Measurements from ENCODE around the gene ITPA.

Gene ITPA

DNA sequence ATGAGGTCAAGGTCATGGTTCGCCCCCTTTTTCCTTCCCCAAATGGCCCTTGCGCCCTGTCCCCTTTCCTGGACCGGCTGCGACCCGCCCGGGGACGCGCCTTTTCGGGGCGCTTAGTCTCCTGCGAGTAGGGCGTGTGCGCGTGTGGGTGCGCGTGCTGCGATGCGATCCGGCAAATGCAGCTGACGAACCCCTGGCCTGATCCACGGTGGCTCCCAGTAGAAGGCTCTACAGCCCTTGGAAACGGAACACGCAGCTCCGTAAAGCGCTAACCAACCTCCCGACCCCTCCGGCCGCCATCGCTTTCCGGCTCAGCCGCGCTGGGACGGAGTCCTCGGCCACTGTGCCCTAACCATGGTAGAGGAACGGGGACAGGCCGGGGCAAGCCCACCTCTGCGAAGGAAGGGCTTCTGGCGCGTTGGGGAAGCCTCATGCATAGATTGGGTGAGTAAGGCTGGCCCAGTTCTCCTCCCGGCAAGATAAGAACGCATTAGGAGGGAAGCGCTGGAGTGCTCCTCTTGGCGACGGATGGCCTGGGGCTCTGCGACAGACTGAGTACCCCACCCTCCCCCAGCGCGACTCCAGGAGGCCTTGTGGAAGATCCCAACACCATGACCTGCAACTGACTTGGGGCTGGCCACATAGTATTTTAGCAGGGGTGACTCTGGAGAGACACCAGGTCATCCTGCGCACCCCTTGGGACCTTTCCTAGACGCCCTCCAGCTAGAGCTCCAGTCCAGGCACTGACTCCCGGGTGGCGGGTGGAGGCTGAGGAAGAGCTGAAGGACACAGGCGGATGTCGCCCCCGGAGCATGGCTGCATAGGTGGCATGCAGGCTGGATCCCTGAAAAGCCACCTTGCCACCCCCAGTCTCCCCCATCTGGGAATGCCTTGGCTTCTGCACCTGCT, 30.8 kb downstream of the ITPA start:
- DNase-seq (ENCODE audit: low spot score): peak; percentile 61
- TF ChIP-seq, protein P1, sequence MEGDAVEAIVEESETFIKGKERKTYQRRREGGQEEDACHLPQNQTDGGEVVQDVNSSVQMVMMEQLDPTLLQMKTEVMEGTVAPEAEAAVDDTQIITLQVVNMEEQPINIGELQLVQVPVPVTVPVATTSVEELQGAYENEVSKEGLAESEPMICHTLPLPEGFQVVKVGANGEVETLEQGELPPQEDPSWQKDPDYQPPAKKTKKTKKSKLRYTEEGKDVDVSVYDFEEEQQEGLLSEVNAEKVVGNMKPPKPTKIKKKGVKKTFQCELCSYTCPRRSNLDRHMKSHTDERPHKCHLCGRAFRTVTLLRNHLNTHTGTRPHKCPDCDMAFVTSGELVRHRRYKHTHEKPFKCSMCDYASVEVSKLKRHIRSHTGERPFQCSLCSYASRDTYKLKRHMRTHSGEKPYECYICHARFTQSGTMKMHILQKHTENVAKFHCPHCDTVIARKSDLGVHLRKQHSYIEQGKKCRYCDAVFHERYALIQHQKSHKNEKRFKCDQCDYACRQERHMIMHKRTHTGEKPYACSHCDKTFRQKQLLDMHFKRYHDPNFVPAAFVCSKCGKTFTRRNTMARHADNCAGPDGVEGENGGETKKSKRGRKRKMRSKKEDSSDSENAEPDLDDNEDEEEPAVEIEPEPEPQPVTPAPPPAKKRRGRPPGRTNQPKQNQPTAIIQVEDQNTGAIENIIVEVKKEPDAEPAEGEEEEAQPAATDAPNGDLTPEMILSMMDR (conservative IDR thresholded peaks at IDR 0.05; ENCODE audit: low read depth): no peak
- POLR2A ChIA-PET (ENCODE audit: low non-redundant PET): interaction anchor here (0.7 to 1.7 kb wide), 3 partner anchors 32 to 664 kb away, joined by 3 to 5 read pairs (median 4); partner anchors contain the start of gene ITPA
- CTCF ChIA-PET: interaction anchor here (0.9 to 1.1 kb wide), 2 partner anchors 10 to 37 kb away, joined by 3 to 5 read pairs; no protein-coding TSS in a partner anchor
- peak overlapping the region; percentile 87 for H3K27ac ChIP-seq

DNA sequence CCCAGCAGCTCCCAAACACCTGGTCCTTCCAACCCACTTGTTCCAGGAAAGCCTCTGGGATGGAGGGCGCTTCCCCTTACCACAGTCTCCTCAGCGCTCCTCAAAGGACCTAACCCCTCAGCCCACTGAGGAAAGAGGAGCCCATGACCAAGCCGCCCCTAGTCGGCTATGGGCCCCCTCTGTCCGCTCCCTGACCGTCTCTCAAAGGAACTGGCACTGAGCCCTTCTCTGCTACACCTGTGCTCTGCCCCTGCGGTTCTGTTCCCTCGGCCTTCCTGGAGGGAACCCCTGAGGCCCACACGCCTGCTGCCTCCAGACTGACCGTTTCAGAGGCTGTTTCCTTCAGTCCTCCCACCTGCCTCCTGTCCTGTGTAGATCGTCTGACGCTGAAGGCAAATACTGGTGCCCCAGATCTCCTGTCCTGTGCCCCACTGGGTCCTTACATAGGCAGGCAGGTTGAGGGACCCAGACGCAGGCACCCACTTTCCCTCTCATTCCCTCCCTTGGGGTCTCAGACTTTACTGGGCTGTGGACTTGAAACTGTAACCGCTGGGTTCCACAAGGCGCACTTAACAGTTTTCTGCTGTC, 31.6 kb downstream of the ITPA start:
- TF ChIP-seq, protein P1 (conservative IDR thresholded peaks at IDR 0.05; ENCODE audit: low read depth): no peak
- H3K27ac ChIP-seq: peak overlapping the region; percentile 87
- DNase-seq (ENCODE audit: low spot score): no peak
- POLR2A ChIA-PET (ENCODE audit: low non-redundant PET): no interaction called here
- CTCF ChIA-PET: no interaction called here

GRCh38 chr20:3242172-3242692, 32.9 kb downstream of the ITPA start:
- ChIA-PET CTCF (no interaction called here), POLR2A (ENCODE audit: low non-redundant PET) (no interaction called here)
- TF ChIP-seq, protein P1 (conservative IDR thresholded peaks at IDR 0.05; ENCODE audit: low read depth): no peak
- H3K27ac ChIP-seq: peak overlapping the region; percentile 34; the same call in 1 of the 2 replicates
- DNase-seq (ENCODE audit: low spot score): no peak

DNA sequence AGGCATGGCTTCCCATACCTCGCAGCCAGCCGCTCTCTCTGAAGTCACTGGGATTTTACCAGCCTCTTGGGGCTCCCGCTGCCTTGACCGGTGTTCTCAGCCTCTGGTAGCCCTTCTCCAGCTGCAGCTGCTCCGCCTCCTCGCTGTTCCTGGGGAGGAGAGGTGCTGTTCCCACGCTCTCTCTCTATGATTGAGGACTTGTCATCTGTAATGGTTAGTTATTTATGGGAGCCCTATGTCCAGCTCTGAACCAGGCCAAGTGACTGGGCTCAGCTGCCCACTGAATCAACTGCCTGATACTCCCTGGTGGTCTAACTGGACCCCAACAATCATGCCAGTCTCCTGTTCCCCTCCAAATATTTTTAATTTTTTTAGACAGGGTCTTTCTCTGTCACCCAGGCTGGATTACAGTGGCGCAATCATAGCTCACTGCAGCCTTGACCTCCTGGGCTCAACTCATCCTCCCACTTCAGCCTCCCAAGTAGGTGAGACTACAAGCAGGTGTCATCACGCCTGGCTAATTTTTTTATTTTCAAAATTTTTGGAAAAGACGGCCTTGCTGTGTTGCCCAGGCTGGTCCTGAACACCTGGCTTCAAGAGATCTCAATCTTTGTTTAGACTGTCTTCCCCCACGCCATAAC, 34.5 kb downstream of the ITPA start:
- CTCF ChIA-PET: no interaction called here
- TF ChIP-seq, protein P1 (conservative IDR thresholded peaks at IDR 0.05; ENCODE audit: low read depth): no peak
- DNase-seq (ENCODE audit: low spot score): no peak
- H3K27ac ChIP-seq: no peak overlapping the region
- POLR2A ChIA-PET (ENCODE audit: low non-redundant PET): no interaction called here

DNA sequence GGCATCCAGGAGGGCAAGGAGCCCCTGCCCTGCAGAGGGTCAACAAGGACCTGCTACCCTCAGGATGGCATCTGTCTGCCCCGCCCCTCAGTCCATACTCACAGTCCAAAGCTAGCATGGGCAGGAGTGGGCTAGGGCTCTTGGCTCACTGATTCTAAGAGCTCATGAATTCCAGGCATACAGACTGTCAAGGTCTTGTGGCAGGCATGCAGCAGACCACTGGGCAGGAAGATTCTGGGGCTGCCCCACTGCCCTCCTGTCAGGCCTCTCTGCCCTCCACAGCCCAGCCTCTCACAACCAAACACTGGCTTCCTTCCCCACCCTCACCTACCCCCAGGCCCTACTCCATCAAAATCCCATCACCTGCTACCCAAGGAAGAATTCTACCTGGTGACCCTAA, 35.3 kb downstream of the ITPA start:
- ChIA-PET POLR2A (ENCODE audit: low non-redundant PET) (interaction anchor here (0.5 to 1.1 kb wide), 2 partner anchors 9 to 24 kb away, joined by 3 read pairs; no protein-coding TSS in a partner anchor), CTCF (no interaction called here)
- no peak for DNase-seq (ENCODE audit: low spot score)
- H3K27ac ChIP-seq: peak overlapping the region; percentile 38
- TF ChIP-seq, protein P1 (conservative IDR thresholded peaks at IDR 0.05; ENCODE audit: low read depth): no peak

DNA sequence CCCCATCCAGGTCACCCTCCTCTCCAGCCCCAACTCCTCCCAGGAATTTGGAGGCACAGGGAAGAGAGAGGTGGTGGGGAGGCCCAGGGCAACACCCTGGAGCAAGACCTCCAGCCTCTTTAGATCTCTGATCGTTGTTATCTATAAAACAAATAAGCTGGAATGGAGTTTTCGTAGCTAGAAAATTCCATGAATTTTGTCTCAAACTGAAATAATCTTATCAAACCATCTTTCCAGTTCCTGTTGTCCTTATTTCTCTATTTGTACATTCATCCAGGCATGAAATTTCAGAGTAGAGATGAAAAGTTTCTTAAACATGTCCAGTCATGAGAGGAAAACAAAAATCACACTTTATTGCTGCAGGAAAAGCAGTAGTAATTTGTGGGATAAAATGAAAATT, 35.9 kb downstream of the ITPA start:
- ChIA-PET POLR2A (ENCODE audit: low non-redundant PET) (interaction anchor here (0.5 to 1.1 kb wide), 2 partner anchors 8 to 24 kb away, joined by 3 read pairs; no protein-coding TSS in a partner anchor), CTCF (interaction anchor here (0.6 kb wide), 1 partner anchor 434 kb away, joined by 4 read pairs; no protein-coding TSS in a partner anchor)
- no peak for DNase-seq (ENCODE audit: low spot score)
- TF ChIP-seq, protein P1 (conservative IDR thresholded peaks at IDR 0.05; ENCODE audit: low read depth): no peak
- peak overlapping the region; percentile 38 for H3K27ac ChIP-seq

Measured in RWPE1 (cell line).